GM18519 (cell line): ENCODE measurements around the gene AVPR1A.

ENCODE experiments used
- ATAC-seq: cut with Tn5 transposase; IDR thresholded peaks from one replicate; pipeline ENCODE4 v1.9.1; 2021; ENCODE audit warnings: mild to moderate bottlenecking, moderate library complexity; ENCODE audit not compliant: unreplicated experiment, low FRiP score

AVPR1A gene

GRCh38 chr12:63098851-63099250 lies 52.1 kb downstream of the AVPR1A start:
- no peak for ATAC-seq

DNA sequence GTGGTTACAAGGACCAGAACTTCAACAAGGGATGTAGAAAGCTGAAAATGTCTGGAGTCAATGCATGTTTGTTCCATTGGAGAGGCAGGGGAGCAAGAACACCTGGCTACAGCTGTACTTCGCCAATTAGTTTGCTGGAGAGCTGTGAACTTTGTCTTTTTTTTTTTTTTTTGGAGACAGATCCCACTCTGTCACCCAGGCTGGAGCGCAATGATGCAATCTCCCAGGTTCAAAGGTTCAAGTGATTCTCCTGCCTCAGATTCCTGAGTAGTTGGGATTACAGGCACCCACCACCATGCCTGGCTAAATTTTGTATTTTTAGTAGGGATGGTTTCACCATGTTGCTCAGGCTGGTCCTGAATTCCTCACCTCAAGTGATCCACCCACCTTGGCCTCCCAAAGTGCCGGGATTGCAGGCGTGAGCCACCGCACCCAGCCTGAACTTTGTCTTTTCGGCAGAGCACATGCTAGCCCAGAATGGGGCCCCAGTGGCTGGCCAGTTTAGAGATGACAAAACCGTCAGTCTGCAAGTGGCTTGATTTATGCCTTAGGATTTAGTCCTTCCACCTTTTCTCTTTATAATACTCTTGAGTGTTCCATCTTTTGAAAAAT lies 55.5 kb downstream of the AVPR1A start:
- no peak for ATAC-seq

DNA sequence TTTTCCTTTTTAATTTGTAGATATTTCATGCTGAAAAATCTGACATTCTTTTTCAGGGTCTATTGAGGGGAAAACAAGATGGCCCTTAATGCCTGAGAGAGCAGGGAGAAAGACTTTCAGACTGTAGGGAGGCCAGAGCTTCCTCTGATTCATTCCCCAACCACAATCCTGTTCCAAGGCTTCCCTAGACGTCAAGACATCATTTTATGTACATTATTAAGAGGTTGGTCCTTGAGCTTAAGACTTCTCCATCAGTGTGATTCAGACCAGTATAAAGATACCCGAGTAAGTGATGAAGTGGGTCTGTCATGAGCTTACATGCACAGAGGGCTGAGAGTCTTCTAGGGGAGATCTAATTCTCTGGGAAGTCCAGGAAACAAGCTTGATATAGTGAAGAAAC lies 57.3 kb downstream of the AVPR1A start:
- ATAC-seq = no peak

DNA sequence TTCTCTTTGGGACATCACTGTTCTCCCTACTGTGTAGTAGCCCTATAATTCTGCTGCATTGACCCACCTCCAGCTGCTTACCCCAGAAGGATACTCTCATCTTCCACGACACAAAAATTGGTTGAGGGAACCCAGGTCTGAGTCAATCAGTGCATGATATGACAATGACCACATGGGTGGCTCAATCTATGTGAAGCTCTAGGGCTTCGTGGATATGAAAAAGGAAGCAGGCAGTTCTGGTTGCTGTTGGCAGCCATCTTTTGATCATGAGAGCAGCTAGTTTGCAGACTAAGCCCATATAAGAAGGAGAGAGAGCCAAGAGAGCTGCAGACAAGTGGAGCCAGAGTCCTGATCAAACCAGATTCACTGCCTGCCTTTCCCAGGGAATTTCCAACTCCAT lies 57.9 kb downstream of the AVPR1A start:
- peak; percentile 61 for ATAC-seq
